HG03064 (cell line): Measurements from ENCODE around the gene SPATA13.
A peak's percentile ranks its signal among the peaks of the same experiment; 100 is the strongest.

Experiments
- ATAC-seq: cut with Tn5 transposase; IDR thresholded peaks from one replicate; pipeline ENCODE4 v1.9.1; 2021; ENCODE audit warnings: low read depth; ENCODE audit not compliant: unreplicated experiment

SPATA13 gene

DNA sequence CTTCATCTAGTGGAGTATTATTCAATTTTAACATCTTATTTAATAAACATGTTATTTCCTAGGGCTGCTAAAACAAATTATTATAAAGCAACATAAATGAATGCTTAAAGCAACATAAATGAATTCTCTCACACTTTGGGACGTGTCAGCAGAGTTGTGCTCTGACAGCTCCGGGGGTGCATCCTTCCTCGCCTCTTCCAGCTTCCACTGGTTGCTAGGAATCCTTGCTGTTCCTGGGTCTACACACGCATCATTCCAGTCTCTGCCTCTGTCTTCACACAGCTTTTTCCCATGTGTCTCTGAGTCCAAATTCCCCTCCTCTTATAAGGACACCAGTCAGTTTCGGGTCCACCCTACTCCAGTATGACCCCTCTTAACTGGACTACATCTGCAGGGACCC, 21.6 kb upstream of the SPATA13 start:
- ATAC-seq, result no peak

DNA sequence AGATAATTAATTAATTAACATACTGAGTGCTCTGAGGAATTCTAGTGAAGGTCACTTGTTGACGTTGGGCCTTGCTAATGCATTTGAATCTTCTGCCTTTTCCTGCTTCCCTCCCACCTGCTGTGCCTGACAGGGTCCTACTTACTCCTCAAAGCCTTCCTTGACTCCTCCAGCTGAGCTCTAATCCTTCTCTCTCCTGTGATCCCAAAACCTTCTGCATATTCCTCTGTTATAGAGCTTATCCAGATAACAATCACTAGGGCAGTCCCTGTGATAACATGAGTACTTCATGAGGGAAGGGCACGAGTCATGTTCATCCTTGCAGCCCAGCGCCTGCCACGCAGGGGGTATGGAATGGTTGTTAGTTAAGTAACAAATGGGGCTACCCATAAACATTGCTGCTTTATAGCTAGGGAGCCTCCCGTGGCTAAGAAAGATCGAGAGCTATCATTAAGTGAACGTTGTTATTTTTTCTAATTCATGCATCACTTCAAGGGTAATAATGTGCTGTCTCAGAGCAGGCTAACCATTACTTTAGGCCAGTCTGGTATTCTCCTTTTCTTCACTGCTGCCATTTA, 19.1 kb upstream of the SPATA13 start:
- no peak for ATAC-seq

DNA sequence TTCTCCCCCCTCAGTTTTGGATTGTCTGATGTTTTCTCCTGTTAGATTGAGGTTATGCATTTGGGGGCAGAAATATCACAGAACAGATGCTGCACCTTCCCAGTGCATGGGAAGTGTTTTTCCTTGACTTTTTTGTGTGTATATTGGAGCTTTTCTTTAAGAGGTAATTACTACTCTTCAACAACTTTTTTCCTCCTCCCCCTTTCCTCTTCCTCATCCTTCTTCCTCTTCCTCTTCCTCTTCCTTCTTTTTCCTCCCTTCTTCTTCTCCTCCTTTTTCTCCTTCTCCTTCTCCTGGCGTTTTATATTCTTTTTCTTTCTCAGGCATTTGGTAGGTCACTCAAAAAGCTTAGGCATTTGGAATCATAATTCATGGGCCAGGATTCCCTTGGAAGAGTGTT, 18.1 kb upstream of the SPATA13 start:
- ATAC-seq, result no peak

DNA sequence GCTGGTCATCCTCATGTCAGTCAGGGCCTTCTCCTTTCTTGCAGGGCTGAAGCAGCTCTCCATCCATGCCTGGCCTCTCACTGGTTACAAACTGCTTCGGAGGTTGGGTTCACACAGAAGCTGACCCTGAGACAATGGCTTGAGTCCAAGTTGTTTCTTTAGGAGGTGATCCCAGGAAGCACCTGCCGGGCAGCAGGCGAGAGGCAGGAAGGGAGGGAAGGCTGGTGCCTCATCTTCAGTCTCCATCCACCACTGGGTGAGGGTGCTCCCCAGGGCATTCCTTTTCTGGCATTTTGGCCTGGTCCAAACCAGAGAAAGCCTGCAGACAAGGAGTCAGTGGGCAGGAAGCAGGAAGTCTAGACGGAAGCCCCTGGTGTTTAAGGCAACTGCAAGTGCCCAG, 17.6 kb upstream of the SPATA13 start:
- no peak for ATAC-seq

DNA sequence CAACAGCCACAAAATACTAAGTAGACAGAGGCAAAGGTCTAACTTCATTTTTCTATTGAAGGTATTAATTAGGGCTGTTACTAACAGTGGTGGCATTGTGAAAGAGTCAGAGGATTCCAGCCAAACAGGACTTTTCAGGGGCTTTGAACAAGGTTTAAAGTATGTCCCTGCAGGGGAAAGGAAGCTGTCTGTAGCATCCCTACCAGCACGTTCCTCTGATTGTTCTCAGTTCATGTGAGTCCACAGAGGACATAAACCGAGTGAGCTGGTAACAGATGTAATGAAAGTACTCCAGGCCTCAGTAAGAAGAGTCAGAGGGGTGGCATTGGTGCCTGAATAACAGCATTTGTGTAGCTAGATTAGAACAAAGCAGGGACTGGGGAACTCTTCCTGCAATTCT, 15.3 kb upstream of the SPATA13 start:
- no peak for ATAC-seq

DNA sequence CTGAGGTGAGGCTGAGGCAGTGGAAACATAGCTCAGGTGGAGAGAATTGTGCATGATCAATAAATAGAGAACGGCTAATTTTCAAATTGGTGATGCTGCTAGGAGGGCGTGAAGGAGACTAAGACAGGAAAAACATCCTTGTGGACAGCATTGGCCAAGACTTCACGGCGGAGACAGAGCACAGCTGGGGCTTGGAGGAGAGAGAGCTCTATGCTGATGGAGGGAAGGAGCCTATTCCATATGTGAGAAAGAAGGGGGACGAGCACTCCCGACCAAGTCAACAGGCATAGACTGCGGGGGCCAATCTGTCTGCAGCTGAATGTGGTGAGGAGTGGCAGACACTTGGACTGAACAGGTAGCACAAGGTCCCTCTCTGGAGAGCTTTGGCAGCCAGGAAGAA, 14.8 kb upstream of the SPATA13 start:
- no peak for ATAC-seq

DNA sequence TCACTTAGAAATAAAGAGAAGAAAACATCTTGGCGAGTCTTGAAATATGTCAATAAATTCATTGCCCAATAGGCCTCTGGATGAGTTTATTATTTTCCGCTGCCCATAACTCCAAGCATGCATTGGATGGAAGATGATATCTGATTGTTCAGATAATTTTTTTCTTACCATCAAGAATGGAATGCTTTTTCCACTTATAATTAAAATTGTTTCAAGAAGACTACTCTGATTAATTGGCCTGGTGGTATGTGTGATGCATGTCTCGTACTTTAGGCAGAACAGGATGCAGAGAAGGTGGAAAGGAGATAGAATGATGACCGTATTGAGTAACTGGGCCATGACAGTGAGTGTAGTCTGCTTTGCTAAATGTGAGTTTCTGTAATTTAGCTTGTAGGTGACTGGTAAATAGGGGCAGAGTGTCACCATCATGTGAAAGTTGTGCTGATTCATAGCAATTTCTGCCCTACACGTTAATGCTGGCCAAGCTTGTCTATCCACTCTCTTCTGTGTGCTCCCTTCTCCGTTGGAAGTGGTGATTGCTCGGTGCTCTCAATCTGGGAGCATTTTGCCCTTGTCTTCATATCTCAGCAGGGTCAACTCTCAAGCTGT, 13.5 kb upstream of the SPATA13 start:
- no peak for ATAC-seq

DNA sequence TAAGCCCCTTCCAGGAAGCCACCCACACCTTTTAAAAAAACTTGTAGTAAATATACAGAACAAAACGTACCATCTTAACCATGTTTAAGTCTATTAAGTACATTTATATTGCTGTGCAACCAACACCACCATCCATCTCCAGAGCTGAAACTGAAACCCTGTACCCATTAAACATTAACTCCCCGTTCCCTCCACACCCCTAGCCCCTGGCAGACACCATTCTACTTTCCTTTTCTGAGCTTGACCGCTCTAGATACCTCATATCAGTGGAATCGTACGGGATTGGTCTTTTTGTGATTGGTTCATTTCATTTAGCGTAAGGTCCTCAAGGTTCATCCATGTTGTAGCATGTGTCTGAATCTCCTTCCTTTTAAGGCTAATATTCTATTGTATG, 13.0 kb upstream of the SPATA13 start:
- no peak for ATAC-seq

DNA sequence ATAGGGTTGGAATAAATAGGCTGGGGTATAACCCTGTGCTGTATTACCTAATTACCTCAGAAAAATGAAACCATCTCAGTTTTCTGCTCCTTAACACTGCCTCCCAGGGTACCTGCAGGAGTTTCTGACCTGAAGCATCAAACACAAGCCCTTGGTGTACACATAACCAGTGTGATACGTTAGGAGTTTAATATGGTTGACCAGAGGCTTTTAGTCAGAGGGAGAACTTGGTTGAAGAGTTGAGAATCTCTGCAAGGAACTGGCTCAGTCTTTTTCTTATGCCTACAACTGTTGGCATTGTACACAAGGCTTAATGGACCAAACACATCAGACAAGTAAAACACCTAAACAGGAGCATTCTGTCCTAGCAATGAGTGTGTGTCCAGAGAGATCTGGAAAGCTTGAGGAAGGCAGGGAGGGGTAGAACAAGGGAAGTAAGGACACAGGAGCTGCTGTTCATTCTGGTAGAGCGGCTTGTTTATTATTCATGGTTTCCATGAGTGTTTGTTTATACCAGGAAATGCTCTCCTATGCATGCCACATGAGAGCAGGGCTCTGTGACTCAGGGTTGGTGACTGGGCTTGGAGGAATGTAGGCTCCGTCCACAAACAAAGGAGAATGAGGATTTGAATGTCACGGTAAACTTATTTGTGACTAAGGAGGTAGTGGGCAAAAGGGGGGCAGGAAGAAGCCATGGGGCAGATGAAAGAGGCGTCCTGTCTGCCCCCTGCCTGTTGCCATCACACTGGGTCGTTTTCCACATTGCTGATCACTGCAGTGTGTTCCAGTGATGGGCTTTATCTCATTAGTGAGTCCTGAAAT, 11.9 kb upstream of the SPATA13 start:
- no peak for ATAC-seq

DNA sequence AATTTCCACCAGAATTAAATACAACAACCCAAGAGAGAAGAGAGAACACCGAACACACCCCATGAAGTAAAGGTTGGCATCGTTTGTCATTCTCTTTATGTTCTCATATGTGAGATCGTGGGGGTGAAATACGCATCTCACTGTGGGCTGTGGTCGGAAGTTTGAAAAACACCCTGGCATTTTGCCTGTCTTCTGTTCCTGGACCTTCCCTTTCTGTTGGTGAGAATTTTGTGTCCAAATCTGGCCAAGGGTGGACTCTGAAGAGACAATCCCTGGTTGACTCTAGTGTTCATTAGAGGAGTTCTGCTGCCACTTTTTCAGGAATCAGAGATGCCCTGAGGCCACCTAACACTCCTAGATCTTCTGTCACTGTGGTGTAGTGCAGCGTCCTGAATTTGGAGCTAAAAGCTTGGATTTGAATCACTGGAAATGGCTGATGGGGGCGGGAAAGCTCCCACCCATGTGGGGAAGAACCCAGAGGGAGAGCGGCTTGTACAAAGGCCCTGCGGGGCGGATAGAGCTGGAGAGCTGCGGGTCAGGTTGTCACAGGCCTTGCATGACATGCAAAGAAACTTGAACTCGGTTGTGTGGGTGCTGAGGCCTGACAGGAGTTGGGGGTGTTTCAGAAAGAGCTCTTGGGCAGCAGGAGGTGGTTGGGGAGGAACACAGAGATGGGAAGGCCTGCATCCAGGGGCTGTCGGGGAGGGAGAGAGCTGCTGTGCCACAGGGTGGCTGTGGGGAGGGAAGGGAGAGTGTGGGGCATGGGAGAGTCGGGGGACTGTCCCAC, 11.1 kb upstream of the SPATA13 start:
- no peak for ATAC-seq

DNA sequence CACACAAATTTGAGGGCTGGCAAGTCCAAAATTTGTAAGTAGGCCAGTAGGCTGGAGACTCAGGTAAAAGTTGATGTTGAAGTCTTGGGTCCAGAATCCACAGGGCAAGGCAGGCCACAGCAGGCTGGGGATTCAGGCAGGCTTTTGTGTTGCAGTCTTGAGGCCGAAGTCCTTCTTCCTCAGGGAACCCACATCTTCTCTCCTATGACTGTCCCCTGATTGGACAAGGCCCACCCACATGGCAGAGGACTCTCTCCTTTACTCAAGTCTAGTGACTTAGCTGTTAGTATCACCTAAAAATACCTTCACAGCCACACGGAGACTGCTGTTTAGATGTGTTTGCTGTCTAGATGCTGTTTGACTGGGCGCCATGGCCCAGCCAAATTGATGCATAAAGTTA, 9.9 kb upstream of the SPATA13 start:
- no peak for ATAC-seq

DNA sequence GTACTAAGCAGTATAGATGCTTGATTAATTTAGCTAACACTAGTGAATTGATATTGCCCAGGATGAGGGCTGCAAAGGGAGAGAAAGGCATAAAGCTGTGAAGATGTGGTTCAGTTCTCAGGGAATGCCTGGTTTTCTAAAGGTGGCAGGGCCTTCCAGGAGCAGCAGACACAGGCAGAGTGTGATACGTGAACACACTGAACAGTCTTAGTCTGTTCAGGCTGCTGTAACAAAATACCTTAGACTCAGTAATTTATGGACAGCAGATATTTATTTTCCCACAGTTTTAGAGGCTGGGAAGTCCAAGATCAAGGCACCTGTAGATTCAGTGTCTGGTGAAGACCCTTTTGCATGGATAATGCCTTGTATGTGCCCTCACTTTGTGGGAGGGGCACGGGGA, 8.7 kb upstream of the SPATA13 start:
- no peak for ATAC-seq

DNA sequence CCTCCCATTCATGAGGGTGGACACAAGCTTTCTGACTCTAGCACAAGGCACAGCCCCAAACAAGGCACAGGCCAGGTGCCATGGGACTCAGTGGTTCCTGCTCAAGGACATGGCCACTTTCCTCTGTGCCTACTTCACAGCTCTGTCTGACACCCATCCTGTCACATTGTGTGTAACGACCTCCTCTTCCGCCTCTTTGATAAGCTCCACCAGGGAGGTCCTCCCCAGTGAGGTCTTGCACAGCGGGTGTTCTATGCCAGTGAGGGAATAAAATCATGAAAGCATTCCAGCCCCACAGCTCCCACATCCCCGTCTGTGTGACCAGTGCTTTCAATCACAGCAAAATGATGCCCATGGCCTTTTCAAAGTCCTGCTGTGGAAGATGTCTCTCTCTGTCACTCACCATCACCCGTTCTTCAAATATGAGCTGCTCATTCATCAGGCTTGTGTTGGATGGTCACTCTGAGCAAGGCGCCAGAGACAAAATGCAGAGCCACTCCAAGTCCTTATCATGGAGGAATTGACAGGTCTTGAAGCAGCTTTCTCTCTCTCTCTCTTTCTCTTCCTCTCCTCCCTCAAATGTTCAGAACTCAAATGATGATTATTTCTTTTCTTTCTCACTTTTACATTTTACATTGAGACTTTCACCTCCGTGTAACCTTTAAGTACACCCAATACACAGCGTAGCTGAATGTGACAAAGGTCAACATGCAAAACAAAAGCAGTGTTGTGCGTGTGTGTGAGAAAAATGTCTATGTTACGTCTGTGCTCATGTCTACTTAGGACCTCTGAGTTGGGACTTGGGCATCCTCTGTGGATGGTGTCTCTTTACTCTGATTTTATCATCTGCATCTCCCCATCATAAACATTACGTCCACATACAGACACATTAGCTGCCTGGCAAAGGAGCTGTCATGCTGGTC, 8.0 kb upstream of the SPATA13 start:
- no peak for ATAC-seq

DNA sequence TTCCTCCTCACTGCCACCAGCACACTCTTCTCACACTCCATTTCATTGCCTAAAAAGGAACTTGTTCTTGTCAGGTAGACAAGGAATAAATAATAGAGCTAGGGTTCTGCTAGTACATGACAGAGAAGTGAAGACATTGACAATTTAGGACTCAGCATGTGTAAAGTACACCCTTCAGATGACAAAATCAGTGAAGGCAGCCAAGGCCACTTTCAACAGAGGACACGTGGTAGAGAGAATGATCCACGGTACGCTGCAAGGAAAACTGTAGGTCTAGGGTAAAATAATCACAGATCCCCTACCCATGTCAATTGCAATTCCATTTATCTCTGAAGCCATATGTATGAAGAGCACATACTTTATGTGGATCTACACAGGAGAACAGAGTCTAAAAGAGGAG, 7.2 kb upstream of the SPATA13 start:
- ATAC-seq, result no peak

DNA sequence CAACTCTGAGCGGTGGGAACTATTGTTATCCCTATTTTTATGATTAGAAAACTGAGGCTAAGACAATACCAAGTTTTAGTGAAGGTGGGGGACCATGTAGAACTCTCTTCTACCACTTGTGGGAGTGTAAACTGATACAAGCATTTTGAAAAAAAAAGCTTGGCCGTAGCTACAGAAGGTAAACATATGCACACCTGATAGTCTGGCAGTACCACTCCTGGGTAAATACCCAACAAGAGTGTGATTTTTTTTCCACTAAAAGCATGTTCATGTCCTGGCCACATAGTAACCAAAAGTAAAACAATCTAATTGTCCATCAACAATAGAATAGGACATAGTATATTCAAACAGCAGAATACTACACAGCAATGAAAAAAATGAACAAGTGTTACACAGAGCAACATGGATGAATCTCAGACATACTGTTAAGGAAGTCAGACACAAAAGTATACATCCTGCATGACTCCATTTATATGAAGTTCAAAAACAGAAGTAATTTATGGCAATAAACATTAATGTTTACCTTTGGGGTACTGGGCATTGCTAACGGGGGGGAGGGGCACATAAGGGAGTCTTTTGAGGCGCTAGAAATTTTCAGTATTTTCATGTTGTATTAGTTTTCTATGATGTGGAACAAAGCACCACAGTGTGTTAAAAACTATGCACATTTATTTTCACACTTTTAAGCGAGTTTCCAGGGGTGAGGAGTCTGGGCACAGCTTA, 6.4 kb upstream of the SPATA13 start:
- ATAC-seq, result no peak

DNA sequence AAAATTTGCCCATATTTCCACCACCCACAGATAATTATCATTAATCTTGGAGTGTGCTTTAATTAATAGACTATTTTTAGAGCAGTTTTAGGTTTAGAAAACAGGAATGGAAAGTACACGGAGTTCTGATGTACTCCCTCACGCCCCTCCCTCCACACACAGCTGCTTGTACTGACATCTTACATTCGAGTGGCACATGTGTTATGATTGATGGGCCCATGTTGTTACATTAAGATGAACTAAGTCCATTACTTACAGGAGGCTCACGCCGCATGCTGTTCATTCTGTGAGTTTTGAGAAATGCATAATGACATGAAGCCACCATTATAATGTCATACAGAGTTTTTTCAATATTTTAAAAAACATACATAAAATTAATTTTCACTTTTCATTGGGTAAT, 1.2 kb upstream of the SPATA13 start:
- no peak for ATAC-seq

DNA sequence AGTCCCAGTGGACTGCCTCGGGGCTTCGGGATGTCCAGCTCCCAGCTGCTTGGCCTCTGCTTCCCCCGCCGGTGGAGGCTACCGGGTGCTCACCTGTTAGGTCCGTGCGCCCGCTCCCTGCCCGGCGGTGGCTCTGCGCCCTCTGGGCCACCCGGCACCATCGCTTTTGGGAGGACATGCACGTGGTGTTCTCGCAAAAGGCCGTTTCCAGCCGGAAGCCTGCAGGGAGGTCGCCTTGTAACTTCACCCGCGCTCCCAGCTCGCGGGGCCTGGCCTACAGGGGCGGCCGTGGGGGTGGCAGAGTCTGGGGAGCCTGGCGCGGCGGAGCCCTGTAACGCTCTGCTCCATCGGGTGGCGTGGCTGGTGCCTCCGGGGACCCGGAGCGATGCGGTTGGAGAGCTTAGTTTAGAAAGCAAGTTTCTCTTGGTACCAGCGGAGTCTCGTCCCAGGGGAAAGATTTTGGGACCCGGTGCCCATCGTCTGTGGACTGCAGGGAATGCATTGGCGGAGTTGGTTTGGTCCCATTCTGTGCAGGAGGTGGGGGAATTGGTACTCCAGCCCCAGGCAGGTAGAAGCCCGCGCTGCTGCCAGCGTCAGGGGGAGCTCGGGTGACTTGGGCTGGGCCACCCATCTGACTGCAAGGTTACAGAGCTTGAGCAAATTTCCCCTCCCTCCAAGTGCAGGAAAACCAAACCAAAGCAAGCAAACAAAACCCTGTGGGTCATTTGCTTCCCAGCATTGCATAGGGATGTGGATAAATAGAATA, 673 bp downstream of the SPATA13 start:
- ATAC-seq, result peak; percentile 41

DNA sequence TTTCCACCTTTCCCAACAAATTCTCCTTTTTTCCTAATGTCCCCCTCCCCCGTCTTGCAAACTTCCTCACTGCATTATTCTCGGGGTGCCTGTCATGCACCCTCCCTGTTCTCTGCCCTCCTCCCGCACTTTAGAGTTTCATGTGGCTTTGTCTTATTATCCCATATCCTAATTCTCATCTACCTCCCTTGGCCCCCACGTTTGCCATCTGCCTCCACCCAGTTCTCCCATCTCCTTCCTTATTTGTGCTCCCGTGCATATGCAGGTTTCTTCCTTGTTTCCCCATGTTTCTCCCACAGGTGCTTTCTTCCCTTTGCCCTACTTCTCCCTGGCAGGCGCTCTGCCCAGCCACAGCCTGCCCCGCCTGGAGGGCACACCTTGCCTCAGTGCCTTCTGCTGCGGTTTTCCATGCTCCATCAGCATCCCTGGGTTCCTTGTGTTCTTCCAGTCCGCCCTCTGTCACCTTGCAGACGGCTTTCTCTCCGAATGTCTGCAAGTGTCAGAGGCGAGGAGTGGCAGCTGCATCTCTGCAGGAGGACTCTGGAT, 1.5 kb downstream of the SPATA13 start:
- no peak for ATAC-seq

DNA sequence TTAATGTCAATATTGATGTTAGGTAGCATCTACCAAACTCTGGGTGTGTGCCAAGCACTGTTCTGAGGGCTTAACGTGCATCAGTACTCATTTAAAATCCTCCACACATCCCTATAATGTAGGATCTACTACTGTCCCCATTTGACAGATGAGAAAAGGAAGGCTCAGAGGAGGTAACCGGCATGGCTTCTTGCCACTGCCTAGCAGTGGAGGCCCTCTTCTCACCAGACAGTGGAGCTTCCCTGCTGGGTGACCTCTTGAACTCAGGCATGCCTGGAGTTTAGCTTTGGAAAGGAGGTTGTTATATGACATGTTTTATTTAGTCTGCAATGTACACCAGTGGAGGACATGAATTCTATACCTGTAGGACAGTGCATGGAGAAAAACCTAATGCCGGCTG, 2.1 kb downstream of the SPATA13 start:
- ATAC-seq, result no peak
